WTC11 (cell line): ENCODE data around the gene SLC35F1. TPM values are rescaled to one million over a fixed set of nuclear protein-coding genes. Genes with fewer than 3 reads are reported as not detected.

ENCODE experiments used
- ATAC-seq: fragments of 200-7000 bp; cut with Tn5 transposase; 2 replicates; pipeline ENCODE4 v1.10.0; 2021; ENCODE audit warnings: mild to moderate bottlenecking, moderate library complexity
- CTCF ChIA-PET: fragments of 300-600 bp; sonication (Branson Sonifier 250); formaldehyde crosslinking; loops from one replicate; lab custom pipeline; 2021; ENCODE audit warnings: antibody characterized with exemption; lab: Charles Lee
- POLR2A ChIA-PET: fragments of 350-600 bp; sonication (Branson Sonifier 250); formaldehyde crosslinking; loops from one replicate; lab custom pipeline; 2021; ENCODE audit warnings: antibody characterized with exemption; lab: Charles Lee
- DNase-seq: peaks from one replicate; pipeline ENCODE4 v3.0.0; 2021; ENCODE audit warnings: low spot score
- H3K27ac Mint-ChIP-seq: 2 replicates; pipeline ENCODE4 v1.8.0; 2021; ENCODE audit warnings: mixed read lengths
- H3K27me3 Mint-ChIP-seq: 2 replicates; pipeline ENCODE4 v1.8.0; 2021; ENCODE audit warnings: low read depth, mild to moderate bottlenecking, moderate library complexity, mixed read lengths
- H3K36me3 Mint-ChIP-seq: 2 replicates; pipeline ENCODE4 v1.8.0; 2021; ENCODE audit warnings: mixed read lengths
- H3K4me1 Mint-ChIP-seq: 2 replicates; pipeline ENCODE4 v1.8.0; 2022; ENCODE audit warnings: mixed read lengths
- H3K4me3 Mint-ChIP-seq: 2 replicates; pipeline ENCODE4 v1.8.0; 2021; ENCODE audit warnings: mild to moderate bottlenecking, moderate library complexity, mixed read lengths
- H3K9me3 Mint-ChIP-seq: 2 replicates; pipeline ENCODE4 v1.8.0; 2021; ENCODE audit warnings: mixed read lengths
- AR ChIP-seq: fragments of 250-450 bp; sonication (Bioruptor Pico); IDR thresholded peaks from 2 replicates; pipeline ENCODE4 v1.9.0; 2021; ENCODE audit warnings: mild to moderate bottlenecking
- ARID4B ChIP-seq: sonication (generic); formaldehyde crosslinking; IDR thresholded peaks from 2 replicates; pipeline ENCODE4 v1.8.0; 2023; ENCODE audit warnings: missing genetic modification reagents, mild to moderate bottlenecking, borderline replicate concordance
- CBFB ChIP-seq: sonication (generic); formaldehyde crosslinking; IDR thresholded peaks from 2 replicates; pipeline ENCODE4 v1.8.1; 2022; ENCODE audit warnings: mild to moderate bottlenecking, low read depth, missing genetic modification reagents
- CREM ChIP-seq: sonication (generic); formaldehyde crosslinking; IDR thresholded peaks from 2 replicates; pipeline ENCODE4 v1.8.1; 2022; ENCODE audit warnings: mild to moderate bottlenecking, missing genetic modification reagents, moderate library complexity
- FOXJ3 ChIP-seq: sonication (generic); formaldehyde crosslinking; IDR thresholded peaks from 2 replicates; pipeline ENCODE4 v1.9.0; 2021; ENCODE audit warnings: missing genetic modification reagents, mild to moderate bottlenecking, borderline replicate concordance
- FOXP4 ChIP-seq: sonication (generic); formaldehyde crosslinking; IDR thresholded peaks from 2 replicates; pipeline ENCODE4 v1.8.0; 2022; ENCODE audit warnings: mild to moderate bottlenecking, missing genetic modification reagents
- GABPB1 ChIP-seq: sonication (generic); formaldehyde crosslinking; IDR thresholded peaks from 2 replicates; pipeline ENCODE4 v1.8.1; 2023; ENCODE audit warnings: mild to moderate bottlenecking, missing genetic modification reagents
- IRF2 ChIP-seq: sonication (generic); formaldehyde crosslinking; IDR thresholded peaks from 2 replicates; pipeline ENCODE4 v1.8.0; 2022; ENCODE audit warnings: low read depth, missing genetic modification reagents, borderline replicate concordance
- JUN ChIP-seq: sonication (generic); formaldehyde crosslinking; IDR thresholded peaks from 2 replicates; pipeline ENCODE4 v1.8.0; 2023; ENCODE audit warnings: mild to moderate bottlenecking, missing genetic modification reagents
- NR2C2 ChIP-seq: sonication (generic); formaldehyde crosslinking; IDR thresholded peaks from 2 replicates; pipeline ENCODE4 v1.8.0; 2022; ENCODE audit warnings: mild to moderate bottlenecking, missing genetic modification reagents
- NR3C1 ChIP-seq: sonication (generic); formaldehyde crosslinking; conservative IDR thresholded peaks from 2 replicates; pipeline ENCODE4 v1.8.1; 2023; ENCODE audit warnings: low read depth, mild to moderate bottlenecking, missing genetic modification reagents
- OVOL2 ChIP-seq: fragments of 250-450 bp; sonication (Bioruptor Pico); IDR thresholded peaks from 2 replicates; pipeline ENCODE4 v1.9.0; 2021; ENCODE audit warnings: mild to moderate bottlenecking, borderline replicate concordance
- TEAD4 ChIP-seq: sonication (generic); formaldehyde crosslinking; IDR thresholded peaks from 2 replicates; pipeline ENCODE4 v1.8.0; 2022; ENCODE audit warnings: mild to moderate bottlenecking, missing genetic modification reagents
- ZBTB43 ChIP-seq: sonication (generic); formaldehyde crosslinking; IDR thresholded peaks from 2 replicates; pipeline ENCODE4 v1.8.1; 2023; ENCODE audit warnings: mild to moderate bottlenecking, missing genetic modification reagents
- ZMAT4 ChIP-seq: fragments of 250-450 bp; sonication (Bioruptor Pico); IDR thresholded peaks from 2 replicates; pipeline ENCODE4 v1.9.0; 2021; ENCODE audit warnings: mild to moderate bottlenecking
- ZNF425 ChIP-seq: fragments of 250-450 bp; sonication (Bioruptor Pico); conservative IDR thresholded peaks from 2 replicates; pipeline ENCODE4 v1.9.0; 2021; ENCODE audit warnings: mild to moderate bottlenecking
- ZNF671 ChIP-seq: fragments of 250-450 bp; sonication (Bioruptor Pico); IDR thresholded peaks from 2 replicates; pipeline ENCODE4 v1.8.0; 2021; ENCODE audit warnings: mild to moderate bottlenecking
- total RNA-seq: library from RNA; stranded (reverse); gene quantifications from 3 replicates; pipeline ENCODE4 v1.2.3, GENCODE V29; 2021
- TF ChIP-seq, protein P1 (sequence below): fragments of 250-450 bp; sonication (Bioruptor Pico); IDR thresholded peaks from 2 replicates; pipeline ENCODE4 v2.1.2; 2022; ENCODE audit warnings: mild to moderate bottlenecking, moderate library complexity
- TF ChIP-seq, protein P2 (sequence below): sonication (generic); formaldehyde crosslinking; IDR thresholded peaks from 2 replicates; pipeline ENCODE4 v1.8.0; 2023; ENCODE audit warnings: missing genetic modification reagents

The SLC35F1 gene
- total RNA-seq, 1 experiment from 2014 or later, result 11.0 TPM

DNA sequence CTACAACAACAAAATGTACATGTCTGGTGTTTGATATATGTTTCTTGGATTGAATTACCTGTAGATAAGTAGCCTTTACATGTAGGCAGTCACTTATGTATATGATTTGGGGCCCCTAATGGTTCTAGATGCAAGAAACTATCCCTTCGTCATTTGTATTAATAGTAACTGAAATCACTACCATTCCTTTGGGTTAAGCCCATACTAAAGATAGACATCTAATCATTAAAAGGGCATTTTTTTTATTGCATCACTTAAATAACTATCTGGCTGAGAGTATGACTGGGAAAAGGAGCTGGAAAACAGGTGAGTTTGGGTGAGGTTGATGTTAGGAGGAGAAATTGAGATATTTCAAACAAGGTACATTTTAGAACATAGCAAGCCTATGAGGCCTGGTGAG lies 427.6 kb downstream of the SLC35F1 start:
- no peak for ATAC-seq
- Mint-ChIP-seq H3K4me1 (peaks cover 2% of the 10 kb centered on the region), H3K36me3 (peaks cover 3% of the 10 kb centered on the region; the same call in 1 of the 2 replicates), H3K27me3 (no peaks in the 10 kb centered on the region), H3K27ac (no peak overlapping the region), H3K9me3 (peaks cover 15% of the 10 kb centered on the region), H3K4me3 (no peak overlapping the region)
- ChIA-PET CTCF (no interaction called here), POLR2A (interaction anchor here (0.6 kb wide), 1 partner anchor 12 kb away, joined by 3 read pairs; no protein-coding TSS in a partner anchor)
- TF ChIP-seq ZNF671 (CRISPR knock-in tag), result no peak
- no peak for TF ChIP-seq OVOL2 (CRISPR knock-in tag)
- no peak for TF ChIP-seq AR (CRISPR knock-in tag)
- TF ChIP-seq IRF2, result no peak
- TF ChIP-seq FOXJ3 (CRISPR knock-in tag), result no peak
- no peak for TF ChIP-seq FOXP4 (CRISPR knock-in tag)
- TF ChIP-seq ZNF425 (CRISPR knock-in tag), result no peak
- TF ChIP-seq NR3C1 (CRISPR knock-in tag), result no peak
- TF ChIP-seq, protein P1, sequence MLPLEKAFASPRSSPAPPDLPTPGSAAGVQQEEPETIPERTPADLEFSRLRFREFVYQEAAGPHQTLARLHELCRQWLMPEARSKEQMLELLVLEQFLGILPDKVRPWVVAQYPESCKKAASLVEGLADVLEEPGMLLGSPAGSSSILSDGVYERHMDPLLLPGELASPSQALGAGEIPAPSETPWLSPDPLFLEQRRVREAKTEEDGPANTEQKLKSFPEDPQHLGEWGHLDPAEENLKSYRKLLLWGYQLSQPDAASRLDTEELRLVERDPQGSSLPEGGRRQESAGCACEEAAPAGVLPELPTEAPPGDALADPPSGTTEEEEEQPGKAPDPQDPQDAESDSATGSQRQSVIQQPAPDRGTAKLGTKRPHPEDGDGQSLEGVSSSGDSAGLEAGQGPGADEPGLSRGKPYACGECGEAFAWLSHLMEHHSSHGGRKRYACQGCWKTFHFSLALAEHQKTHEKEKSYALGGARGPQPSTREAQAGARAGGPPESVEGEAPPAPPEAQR (CRISPR knock-in tag), result no peak
- TF ChIP-seq ZBTB43 (CRISPR knock-in tag), result no peak
- DNase-seq, result no peak

GRCh38 chr6:118335325-118335816 lies 428.3 kb downstream of the SLC35F1 start:
- H3K4me3 Mint-ChIP-seq, result no peak overlapping the region
- DNase-seq (no peak), ATAC-seq (no peak)
- H3K27me3 Mint-ChIP-seq, result no peaks in the 10 kb centered on the region; the same call in 1 of the 2 replicates
- POLR2A ChIA-PET, result interaction anchor here (0.6 kb wide), 1 partner anchor 13 kb away, joined by 3 read pairs; no protein-coding TSS in a partner anchor
- peaks cover 3% of the 10 kb centered on the region; the same call in 1 of the 2 replicates for H3K36me3 Mint-ChIP-seq
- H3K27ac Mint-ChIP-seq, result no peak overlapping the region
- peaks cover 12% of the 10 kb centered on the region for H3K9me3 Mint-ChIP-seq
- CTCF ChIA-PET, result no interaction called here
- H3K4me1 Mint-ChIP-seq, result peaks cover 2% of the 10 kb centered on the region
- no peak for TF ChIP-seq TEAD4 (CRISPR knock-in tag)
- no peak for TF ChIP-seq JUN (CRISPR knock-in tag)
- no peak for TF ChIP-seq NR2C2 (CRISPR knock-in tag)
- no peak for TF ChIP-seq ZNF671 (CRISPR knock-in tag)
- no peak for TF ChIP-seq GABPB1
- no peak for TF ChIP-seq FOXJ3 (CRISPR knock-in tag)
- no peak for TF ChIP-seq ZMAT4 (CRISPR knock-in tag)
- TF ChIP-seq ARID4B, result no peak
- TF ChIP-seq, protein P2, sequence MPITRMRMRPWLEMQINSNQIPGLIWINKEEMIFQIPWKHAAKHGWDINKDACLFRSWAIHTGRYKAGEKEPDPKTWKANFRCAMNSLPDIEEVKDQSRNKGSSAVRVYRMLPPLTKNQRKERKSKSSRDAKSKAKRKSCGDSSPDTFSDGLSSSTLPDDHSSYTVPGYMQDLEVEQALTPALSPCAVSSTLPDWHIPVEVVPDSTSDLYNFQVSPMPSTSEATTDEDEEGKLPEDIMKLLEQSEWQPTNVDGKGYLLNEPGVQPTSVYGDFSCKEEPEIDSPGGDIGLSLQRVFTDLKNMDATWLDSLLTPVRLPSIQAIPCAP (CRISPR knock-in tag), result no peak
- no peak for TF ChIP-seq CREM (CRISPR knock-in tag)
- no peak for TF ChIP-seq CBFB (CRISPR knock-in tag)
